Heart left ventricle (tissue), 16 donors: ENCODE data around the gene AFDN. TPM values are rescaled to one million over a fixed set of nuclear protein-coding genes. Genes with fewer than 3 reads are reported as not detected.

Experiments used
- ATAC-seq, 4 donors: fragments of 200-7000 bp; cut with Tn5 transposase; one replicate each; pipeline ENCODE4 v1.9.1; 2020 to 2022; ENCODE audit warnings: moderate library complexity in 4 of 4, mild to moderate bottlenecking in 3 of 4, moderate number of reproducible peaks in 1 of 4
- DNase-seq, 5 donors: peaks; one replicate each; pipeline ENCODE4 v3.0.0-alpha.2; 2020
- H3K27ac ChIP-seq, 12 donors: fragments of 200-600 bp; sonication (generic) in 4 of 12; one replicate each; pipeline versions ENCODE4 v1.5.0 to v1.8.0; 2016 to 2022; ENCODE audit warnings: mild to moderate bottlenecking in 2 of 12
- H3K27me3 ChIP-seq, 9 donors: fragments of 200-600 bp; sonication (generic) in 2 of 9; one replicate each; pipeline versions ENCODE4 v1.5.1 to v1.8.0; 2016 to 2022; ENCODE audit warnings: mild to moderate bottlenecking in 3 of 9
- H3K36me3 ChIP-seq, 9 donors: fragments of 200-600 bp; sonication (generic) in 2 of 9; one replicate each; pipeline versions ENCODE4 v1.5.0 to v1.8.0; 2018 to 2022; ENCODE audit warnings: mild to moderate bottlenecking in 2 of 9
- H3K4me1 ChIP-seq, 12 donors: fragments of 200-600 bp; sonication (generic) in 4 of 12; one replicate each; pipeline versions ENCODE4 v1.5.0 to v1.8.0; 2016 to 2022; ENCODE audit warnings: mild to moderate bottlenecking in 3 of 12
- H3K4me3 ChIP-seq, 12 donors: fragments of 200-600 bp; sonication (generic) in 4 of 12; one replicate each; pipeline versions ENCODE4 v1.5.0 to v1.8.0; 2017 to 2022; ENCODE audit warnings: mild to moderate bottlenecking in 9 of 12, moderate library complexity in 4 of 12
- H3K9me3 ChIP-seq, 12 donors: fragments of 200-600 bp; sonication (generic) in 4 of 12; one replicate each; pipeline versions ENCODE4 v1.5.0 to v1.8.0; 2016 to 2022; ENCODE audit warnings: mild to moderate bottlenecking in 1 of 12
- CTCF ChIP-seq, 12 donors: fragments of 200-600 bp; sonication (generic) in 4 of 12; IDR thresholded peaks; one replicate each; pipeline versions ENCODE4 v1.5.0 to v1.8.0; 2018 to 2022; ENCODE audit warnings: antibody characterized with exemption in 12 of 12, mild to moderate bottlenecking in 5 of 12
- POLR2A ChIP-seq, 2 donors: fragments of 450-650 bp; IDR thresholded peaks; one replicate each; pipeline ENCODE4 v1.6.1; 2017; ENCODE audit warnings: antibody characterized with exemption in 2 of 2, mild to moderate bottlenecking in 2 of 2, moderate library complexity in 2 of 2
- WGBS, 4 donors: extraction: QIAGEN DNeasy Blood & Tissue Kit in 2 of 4; methylation state at CpG; one replicate each; pipeline versions ENCODE4 v1.1.5 to v1.1.7; 2013 to 2018; 5-methylcytosine and 5-hydroxymethylcytosine counted together
- intact Hi-C, 10 donors: fragments of 100-400 bp; cut with DNase I; formaldehyde crosslinking; loops; one replicate each; pipeline versions ENCODE4 v1.11.1 to v1.14.2; 2022
- polyA plus RNA-seq, 2 donors: library from polyadenylated mRNA; stranded (reverse); fragments of 200-250 nt; gene quantifications; one replicate each; pipeline ENCODE4 v1.2.3, GENCODE V29; 2013
- total RNA-seq, 9 donors: library from RNA; depleted of rRNA in 2 of 9; stranded (reverse); fragments of >200 nt in 2 of 9; fragmentation: NEBNext Ultra II Directional in 3 of 9; extraction: Animal tissue kit (Norgen Biotek cat#: 25700) in 3 of 9; gene quantifications; one replicate each; pipeline versions ENCODE4 v1.1.0 to v1.2.4, GENCODE V29; 2016 to 2023
- donor health status: ischemic (EF 13 %, LVEDD 7.1; RV severe dilation, severe dysfunction).
- donor health status: healthy with polysubstance abuse.
- donor health status: DM: no; HTN: yes; CAD: no.
- donor health status: DM: no; HTN: no; CAD: no.
- donor health status: ischemic (EF 25% LVEDD 6.9; RV normal size, moderate dysfunction).
- donor health status: ischemic (EF 25% LVEDD 5.7; RV mildly dilated, moderate dysfunction).
- donor health status: healthy.
- donor health status: DM: yes; HTN: yes; CAD: no.
- donor health status: ischemic (EF 35%, LVEDD 5.7; RV mildly dilated, moderate dysfunction).
- donor health status: nonischemic (EF 11% LVEDD 7.7; RV severe dilation, severe dysfunction).
- donor health status: DM: yes; HTN: yes; CAD: no.
- donor health status: PGD.
- donor health status: ischemic (EF 29% LVEDD 5.4; RV normal size, mild dysfunction).
- donor health status: nonischemic (EF 23%, LVEDD 6.1; RV moderate dilation, normal function).

AFDN gene
- total and polyA plus RNA-seq, 11 donors: 27.6 to 100 (median 50.4) TPM

- no peak overlapping the region for H3K27ac ChIP-seq
- no peaks in the 10 kb centered on the region for H3K27me3 ChIP-seq
- intact Hi-C loops: no loop called here
- 62 to 72% (median 67%) methylated on average over 4 of the region's 4 CpGs for WGBS, 4 donors
- H3K4me1 ChIP-seq: peaks cover 0 to 54% (median 39%) of the 10 kb centered on the region in 12 donors
- no peak overlapping the region for H3K4me3 ChIP-seq
- H3K36me3 ChIP-seq: peaks cover 0 to 8% (median 0%) of the 10 kb centered on the region in 9 donors
- no peak for TF ChIP-seq POLR2A (IDR thresholded peaks at IDR 0.05)
- TF ChIP-seq CTCF (IDR thresholded peaks at IDR 0.05): no peak
- no peaks in the 10 kb centered on the region for H3K9me3 ChIP-seq
- ATAC-seq (no peak), DNase-seq (no peak)
These were observed 34.0 kb downstream of the AFDN start for GRCh38 chr6:167860550-167861226.

GRCh38 chr6:167861424-167861823, 34.7 kb downstream of the AFDN start:
- peaks cover 0 to 10% (median 0%) of the 10 kb centered on the region in 9 donors for H3K36me3 ChIP-seq
- no peaks in the 10 kb centered on the region for H3K9me3 ChIP-seq
- no peak for TF ChIP-seq POLR2A (IDR thresholded peaks at IDR 0.05)
- no peak for TF ChIP-seq CTCF (IDR thresholded peaks at IDR 0.05)
- ATAC-seq (no peak), DNase-seq (no peak)
- H3K27me3 ChIP-seq: no peaks in the 10 kb centered on the region
- H3K4me3 ChIP-seq: no peak overlapping the region
- no peak overlapping the region for H3K27ac ChIP-seq
- intact Hi-C loops: no loop called here
- H3K4me1 ChIP-seq: peaks cover 0 to 53% (median 37%) of the 10 kb centered on the region in 12 donors

- intact Hi-C loops: no loop called here
- no peak overlapping the region for H3K27ac ChIP-seq
- TF ChIP-seq POLR2A (IDR thresholded peaks at IDR 0.05) (no peak), CTCF (IDR thresholded peaks at IDR 0.05) (no peak)
- no peaks in the 10 kb centered on the region for H3K9me3 ChIP-seq
- no peak for ATAC-seq
- H3K36me3 ChIP-seq: peaks cover 0 to 33% (median 9%) of the 10 kb centered on the region in 9 donors
- H3K27me3 ChIP-seq: no peaks in the 10 kb centered on the region
- WGBS, 4 donors: 94 to 100% (median 97%) methylated on average over 4 of the region's 4 CpGs
- no peak overlapping the region for H3K4me3 ChIP-seq
- DNase-seq: no peak
- H3K4me1 ChIP-seq: peaks cover 0 to 32% (median 22%) of the 10 kb centered on the region in 12 donors
These were observed 37.2 kb downstream of the AFDN start for GRCh38 chr6:167863897-167864296.

- H3K27me3 ChIP-seq: no peaks in the 10 kb centered on the region
- H3K4me1 ChIP-seq: peaks cover 0 to 5% (median under 1%) of the 10 kb centered on the region in 12 donors
- no peak for DNase-seq
- H3K27ac ChIP-seq: no peak overlapping the region
- 77 to 83% (median 82%) methylated on average over 8 of the region's 8 CpGs for WGBS, 4 donors
- intact Hi-C loops: no loop called here
- H3K9me3 ChIP-seq: no peaks in the 10 kb centered on the region
- H3K36me3 ChIP-seq: peaks cover 0 to 59% (median 18%) of the 10 kb centered on the region in 9 donors
- ATAC-seq: no peak
- TF ChIP-seq CTCF (IDR thresholded peaks at IDR 0.05) (no peak), POLR2A (IDR thresholded peaks at IDR 0.05) (no peak)
- H3K4me3 ChIP-seq: no peak overlapping the region
These were observed 39.9 kb downstream of the AFDN start for GRCh38 chr6:167866642-167867041.
